ENCODE measurements around the gene ELMO1.

ELMO1 gene

DNA sequence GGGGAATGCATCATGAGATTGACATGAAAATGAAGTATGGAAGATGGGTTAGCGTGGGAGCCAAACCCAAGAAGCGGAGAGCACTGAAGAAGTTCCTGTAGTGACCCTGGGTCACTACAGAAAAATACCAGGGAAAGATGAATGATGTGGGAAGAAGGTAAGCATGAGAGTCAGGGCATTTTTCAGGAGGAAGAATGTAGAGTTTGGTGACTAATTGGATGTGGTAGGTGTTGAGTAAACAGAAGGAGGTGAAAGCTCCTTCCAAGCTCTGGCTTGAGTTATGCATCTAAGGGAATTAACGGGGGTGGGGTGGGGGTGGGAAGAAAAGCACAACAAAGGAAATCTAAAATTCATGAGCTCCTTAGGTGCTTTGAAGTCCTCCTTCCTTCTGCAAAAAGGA, 486.3 kb downstream of the ELMO1 start:
- POLR2A ChIA-PET (ENCODE audit: low non-redundant PET) = no interaction called here
- CTCF ChIA-PET = interaction anchor here (1.2 kb wide), 2 partner anchors 236 to 291 kb away, joined by 3 to 4 read pairs; no protein-coding TSS in a partner anchor
- no peak for DNase-seq (ENCODE audit: low spot score)
- TF ChIP-seq CTCF (conservative IDR thresholded peaks at IDR 0.05; ENCODE audit: low read depth) = no peak
- no peak overlapping the region for H3K27ac ChIP-seq

DNA sequence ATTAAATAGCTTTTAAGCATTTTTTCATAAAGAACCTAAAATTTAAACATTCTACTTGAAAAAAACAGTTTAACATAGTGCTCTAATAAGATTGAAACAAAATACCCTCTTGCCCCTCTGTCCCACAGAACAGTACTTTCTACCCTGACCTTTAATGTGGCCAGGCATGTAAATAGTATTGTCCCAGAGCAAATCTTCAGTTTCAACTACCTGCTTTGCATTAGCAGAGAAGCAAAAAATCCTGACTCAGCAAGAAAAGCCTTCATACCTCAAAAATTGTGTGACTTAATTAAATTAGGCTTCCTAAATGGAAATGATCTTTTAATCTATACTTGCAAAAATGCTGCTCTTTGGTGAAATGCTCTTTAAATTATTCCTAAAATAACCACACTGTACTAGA, 487.0 kb downstream of the ELMO1 start:
- CTCF ChIA-PET = interaction anchor here (0.5 to 1.2 kb wide), 5 partner anchors 133 to 947 kb away, joined by 3 to 7 read pairs (median 3); no protein-coding TSS in a partner anchor
- POLR2A ChIA-PET (ENCODE audit: low non-redundant PET) = no interaction called here
- H3K27ac ChIP-seq = no peak overlapping the region
- no peak for DNase-seq (ENCODE audit: low spot score)
- no peak for TF ChIP-seq CTCF (conservative IDR thresholded peaks at IDR 0.05; ENCODE audit: low read depth)

DNA sequence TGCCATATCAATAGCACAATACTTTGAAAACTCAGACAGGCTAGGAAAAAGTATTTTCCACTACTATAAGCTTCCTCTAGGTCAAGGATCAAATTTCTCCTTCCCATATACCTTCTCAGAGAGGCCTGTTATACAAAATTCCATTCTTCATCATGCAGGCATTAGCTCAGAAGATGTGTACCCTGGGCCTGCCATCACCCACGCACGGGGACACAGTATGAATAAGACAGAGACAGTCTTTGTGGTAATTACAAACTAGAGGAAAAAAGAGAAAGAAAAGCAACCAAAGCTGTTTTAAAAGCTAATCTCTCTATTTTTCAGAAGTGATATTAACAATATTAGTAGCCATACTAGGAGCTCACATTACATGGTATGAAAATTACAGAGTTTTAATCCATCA, 487.6 kb downstream of the ELMO1 start:
- ChIA-PET POLR2A (ENCODE audit: low non-redundant PET) (no interaction called here), CTCF (interaction anchor here (0.7 to 1.2 kb wide), 2 partner anchors 290 to 948 kb away, joined by 3 read pairs; no protein-coding TSS in a partner anchor)
- no peak overlapping the region for H3K27ac ChIP-seq
- no peak for DNase-seq (ENCODE audit: low spot score)
- TF ChIP-seq CTCF (conservative IDR thresholded peaks at IDR 0.05; ENCODE audit: low read depth) = no peak

DNA sequence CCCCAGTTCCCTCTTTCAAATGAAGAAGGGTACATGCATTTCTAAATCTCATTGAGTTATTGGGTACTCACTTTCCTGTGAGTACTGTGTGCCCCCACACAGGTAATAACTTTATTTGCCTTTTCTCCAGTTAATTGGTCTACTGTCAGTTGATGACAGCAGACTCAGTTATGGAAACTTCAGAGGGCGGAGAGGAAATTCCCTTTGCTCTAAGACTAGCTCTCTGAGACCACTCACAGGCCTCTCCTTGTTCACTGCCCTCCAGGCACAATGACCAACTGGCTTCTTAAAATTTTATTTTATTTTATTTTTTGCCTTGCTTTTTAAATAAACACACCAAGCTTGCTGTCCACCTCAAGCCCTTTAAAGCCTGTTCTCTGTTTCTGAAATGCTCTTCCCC, 488.6 kb downstream of the ELMO1 start:
- DNase-seq (ENCODE audit: low spot score) = no peak
- ChIA-PET CTCF (no interaction called here), POLR2A (ENCODE audit: low non-redundant PET) (no interaction called here)
- no peak for TF ChIP-seq CTCF (conservative IDR thresholded peaks at IDR 0.05; ENCODE audit: low read depth)
- no peak overlapping the region for H3K27ac ChIP-seq

DNA sequence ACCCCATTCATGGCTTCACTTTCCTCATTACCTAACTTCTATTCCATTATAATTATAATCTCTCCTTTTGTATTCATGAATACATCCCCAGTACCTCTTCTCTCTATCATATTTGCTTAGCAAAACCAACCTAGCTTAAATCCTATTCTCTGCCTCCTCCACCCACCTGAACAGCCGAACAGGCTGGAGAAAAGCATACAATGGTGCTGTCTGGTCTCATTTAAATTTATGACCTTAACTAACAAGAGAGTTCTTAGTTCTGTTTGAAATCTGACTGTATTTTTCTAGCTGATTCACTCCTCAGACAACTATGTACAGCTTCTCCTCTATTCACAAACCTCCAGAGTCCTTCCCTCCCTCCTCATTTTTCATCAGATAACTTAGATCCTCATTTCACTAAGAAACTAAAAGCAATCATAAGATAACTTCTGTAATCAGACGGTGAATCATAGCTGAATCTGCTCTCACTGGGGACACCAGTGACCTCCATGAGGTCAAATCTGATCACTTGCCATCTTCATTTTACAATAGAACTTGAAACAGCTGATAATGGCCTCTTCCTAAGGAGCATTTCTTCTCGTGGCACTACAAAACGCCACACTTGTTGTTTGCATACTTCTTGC, 490.4 kb downstream of the ELMO1 start:
- CTCF ChIA-PET = interaction anchor here (0.5 kb wide), 1 partner anchor 223 kb away, joined by 4 read pairs; no protein-coding TSS in a partner anchor
- POLR2A ChIA-PET (ENCODE audit: low non-redundant PET) = no interaction called here
- no peak overlapping the region for H3K27ac ChIP-seq
- DNase-seq (ENCODE audit: low spot score) = no peak
- no peak for TF ChIP-seq CTCF (conservative IDR thresholded peaks at IDR 0.05; ENCODE audit: low read depth)

GRCh38 chr7:36957620-36958019, 491.0 kb downstream of the ELMO1 start:
- CTCF ChIA-PET = interaction anchor here (0.5 to 1.1 kb wide), 2 partner anchors 224 to 409 kb away, joined by 4 to 5 read pairs; no protein-coding TSS in a partner anchor
- DNase-seq (ENCODE audit: low spot score) = no peak
- no peak for TF ChIP-seq CTCF (conservative IDR thresholded peaks at IDR 0.05; ENCODE audit: low read depth)
- no peak overlapping the region for H3K27ac ChIP-seq
- POLR2A ChIA-PET (ENCODE audit: low non-redundant PET) = no interaction called here
